NB4 (cell line): Measurements from ENCODE around the gene DUSP5.
"Not testable (repeated sequence)": the region's sequence is repeated elsewhere in the genome, so short reads cannot be mapped to it uniquely, and the experiment has no call there.

ENCODE experiments used
- POLR2A ChIP-seq: IDR thresholded peaks from 2 replicates; pipeline ENCODE4 v1.6.1; 2011; ENCODE audit warnings: mild to moderate bottlenecking; ENCODE audit not compliant: insufficient read length; ENCODE audit errors: extremely low read depth
- TF ChIP-seq, protein P1 (sequence below): IDR thresholded peaks from one replicate; pipeline ENCODE4 v1.5.1; 2012; ENCODE audit warnings: low read depth, low read length

DNA sequence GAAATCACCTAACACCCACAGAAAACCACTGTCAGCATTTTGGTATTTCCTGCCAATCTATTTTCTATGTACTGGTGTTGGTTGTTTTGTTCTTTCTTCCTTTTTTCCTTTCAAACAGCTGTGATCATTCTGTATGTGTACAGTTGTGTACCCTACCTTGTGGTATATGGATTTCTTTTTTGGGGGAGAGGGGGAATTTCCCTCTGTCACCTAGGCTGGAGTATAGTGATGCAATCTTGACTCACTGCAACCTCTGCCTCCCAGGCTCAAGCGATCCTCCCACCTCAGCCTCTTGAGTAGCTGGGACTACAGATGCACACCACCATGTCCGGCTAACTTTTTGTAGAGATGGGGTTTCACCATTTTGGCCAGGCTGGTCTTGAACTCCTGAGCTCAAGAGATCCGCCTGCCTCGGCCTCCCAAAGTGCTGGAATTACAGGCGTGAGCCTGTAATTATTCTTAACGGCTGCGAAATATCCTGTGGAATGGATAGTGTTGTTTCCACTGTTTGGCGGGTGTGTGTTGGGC, 31.4 kb downstream of the DUSP5 start:
- not testable (repeated sequence) for TF ChIP-seq POLR2A
- TF ChIP-seq, protein P1, sequence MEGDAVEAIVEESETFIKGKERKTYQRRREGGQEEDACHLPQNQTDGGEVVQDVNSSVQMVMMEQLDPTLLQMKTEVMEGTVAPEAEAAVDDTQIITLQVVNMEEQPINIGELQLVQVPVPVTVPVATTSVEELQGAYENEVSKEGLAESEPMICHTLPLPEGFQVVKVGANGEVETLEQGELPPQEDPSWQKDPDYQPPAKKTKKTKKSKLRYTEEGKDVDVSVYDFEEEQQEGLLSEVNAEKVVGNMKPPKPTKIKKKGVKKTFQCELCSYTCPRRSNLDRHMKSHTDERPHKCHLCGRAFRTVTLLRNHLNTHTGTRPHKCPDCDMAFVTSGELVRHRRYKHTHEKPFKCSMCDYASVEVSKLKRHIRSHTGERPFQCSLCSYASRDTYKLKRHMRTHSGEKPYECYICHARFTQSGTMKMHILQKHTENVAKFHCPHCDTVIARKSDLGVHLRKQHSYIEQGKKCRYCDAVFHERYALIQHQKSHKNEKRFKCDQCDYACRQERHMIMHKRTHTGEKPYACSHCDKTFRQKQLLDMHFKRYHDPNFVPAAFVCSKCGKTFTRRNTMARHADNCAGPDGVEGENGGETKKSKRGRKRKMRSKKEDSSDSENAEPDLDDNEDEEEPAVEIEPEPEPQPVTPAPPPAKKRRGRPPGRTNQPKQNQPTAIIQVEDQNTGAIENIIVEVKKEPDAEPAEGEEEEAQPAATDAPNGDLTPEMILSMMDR, result not testable (repeated sequence)
